A673 (cell line): ENCODE results near the gene OST4.

Source experiments
- EZH2 ChIP-seq: fragments of 200-600 bp; sonication (generic); IDR thresholded peaks from 2 replicates; pipeline ENCODE4 v1.6.1; 2017; ENCODE audit warnings: borderline replicate concordance, low read depth, mild to moderate bottlenecking, mixed read lengths, antibody characterized with exemption, low read length; ENCODE audit not compliant: poor library complexity, severe bottlenecking
- TF ChIP-seq, protein P1 (sequence below): fragments of 300-800, 200-600 bp; sonication (generic); conservative IDR thresholded peaks from 2 replicates; pipeline ENCODE4 v1.5.1; 2017; ENCODE audit warnings: low read depth, mild to moderate bottlenecking, antibody characterized with exemption, low read length, moderate library complexity, mixed read lengths

DNA sequence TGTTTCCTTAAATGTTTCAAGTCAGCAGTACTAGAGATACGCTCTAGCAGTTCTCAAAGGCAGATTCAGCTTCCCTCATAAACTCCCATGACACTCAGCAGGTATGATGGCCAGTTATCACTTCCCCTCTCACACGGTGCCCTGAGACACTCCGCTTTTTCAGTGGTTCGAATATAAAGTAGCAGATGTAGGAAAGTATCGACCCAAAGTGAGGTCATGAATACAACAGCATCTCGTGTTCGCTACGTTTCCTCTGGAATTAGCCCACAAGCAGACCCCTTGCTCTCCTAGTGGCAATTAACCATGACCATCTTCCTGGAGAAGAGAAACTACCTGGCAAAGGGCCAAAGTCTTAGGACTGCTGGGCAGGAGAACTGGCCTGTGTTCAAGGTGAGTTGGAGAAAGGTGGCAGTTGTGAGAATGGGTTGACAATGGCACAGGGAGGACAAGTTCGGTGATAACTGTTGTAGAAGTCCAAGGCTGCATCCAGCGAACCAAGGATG lies 29.2 kb downstream of the OST4 start:
- TF ChIP-seq, protein P1, sequence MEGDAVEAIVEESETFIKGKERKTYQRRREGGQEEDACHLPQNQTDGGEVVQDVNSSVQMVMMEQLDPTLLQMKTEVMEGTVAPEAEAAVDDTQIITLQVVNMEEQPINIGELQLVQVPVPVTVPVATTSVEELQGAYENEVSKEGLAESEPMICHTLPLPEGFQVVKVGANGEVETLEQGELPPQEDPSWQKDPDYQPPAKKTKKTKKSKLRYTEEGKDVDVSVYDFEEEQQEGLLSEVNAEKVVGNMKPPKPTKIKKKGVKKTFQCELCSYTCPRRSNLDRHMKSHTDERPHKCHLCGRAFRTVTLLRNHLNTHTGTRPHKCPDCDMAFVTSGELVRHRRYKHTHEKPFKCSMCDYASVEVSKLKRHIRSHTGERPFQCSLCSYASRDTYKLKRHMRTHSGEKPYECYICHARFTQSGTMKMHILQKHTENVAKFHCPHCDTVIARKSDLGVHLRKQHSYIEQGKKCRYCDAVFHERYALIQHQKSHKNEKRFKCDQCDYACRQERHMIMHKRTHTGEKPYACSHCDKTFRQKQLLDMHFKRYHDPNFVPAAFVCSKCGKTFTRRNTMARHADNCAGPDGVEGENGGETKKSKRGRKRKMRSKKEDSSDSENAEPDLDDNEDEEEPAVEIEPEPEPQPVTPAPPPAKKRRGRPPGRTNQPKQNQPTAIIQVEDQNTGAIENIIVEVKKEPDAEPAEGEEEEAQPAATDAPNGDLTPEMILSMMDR: no peak
- TF ChIP-seq EZH2: no peak
